ENCODE measurements around the gene SERPINE2. TPM values are rescaled to one million over a fixed set of nuclear protein-coding genes. Genes with fewer than 3 reads are reported as not detected.

SERPINE2 gene
- total RNA-seq, 1 donor from 2014 or later, result 25.1 TPM

DNA sequence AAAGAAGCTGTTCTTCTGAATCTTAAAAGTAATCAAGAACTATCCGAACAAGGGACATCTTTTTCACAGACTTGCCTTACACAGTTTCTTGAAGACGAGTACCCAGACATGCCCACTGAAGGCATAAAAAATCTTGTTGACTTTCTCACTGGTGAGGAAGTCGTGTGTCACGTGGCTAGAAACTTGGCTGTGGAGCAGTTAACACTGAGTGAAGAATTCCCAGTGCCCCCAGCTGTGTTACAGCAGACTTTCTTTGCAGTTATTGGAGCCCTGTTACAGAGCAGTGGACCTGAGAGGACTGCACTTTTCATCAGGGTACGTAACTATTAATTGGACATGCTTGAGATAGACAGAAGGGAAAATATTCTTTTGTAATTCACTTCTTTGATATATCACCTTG lies 79.4 kb downstream of the SERPINE2 start:
- DNase-seq (ENCODE audit: low spot score, unreplicated experiment), result no peak
- Mint-ChIP-seq H3K4me1 (ENCODE audit: low read depth) (peaks cover 30% of the 10 kb centered on the region), H3K4me3 (ENCODE audit: low read depth) (no peak overlapping the region), H3K36me3 (ENCODE audit: insufficient read depth) (peaks cover 9% of the 10 kb centered on the region), H3K27ac (no peak overlapping the region), H3K27me3 (peaks cover 4% of the 10 kb centered on the region), H3K9me3 (ENCODE audit: low read depth) (no peaks in the 10 kb centered on the region)
- no peak for TF ChIP-seq CTCF (IDR thresholded peaks at IDR 0.05; ENCODE audit: unreplicated experiment)

DNA sequence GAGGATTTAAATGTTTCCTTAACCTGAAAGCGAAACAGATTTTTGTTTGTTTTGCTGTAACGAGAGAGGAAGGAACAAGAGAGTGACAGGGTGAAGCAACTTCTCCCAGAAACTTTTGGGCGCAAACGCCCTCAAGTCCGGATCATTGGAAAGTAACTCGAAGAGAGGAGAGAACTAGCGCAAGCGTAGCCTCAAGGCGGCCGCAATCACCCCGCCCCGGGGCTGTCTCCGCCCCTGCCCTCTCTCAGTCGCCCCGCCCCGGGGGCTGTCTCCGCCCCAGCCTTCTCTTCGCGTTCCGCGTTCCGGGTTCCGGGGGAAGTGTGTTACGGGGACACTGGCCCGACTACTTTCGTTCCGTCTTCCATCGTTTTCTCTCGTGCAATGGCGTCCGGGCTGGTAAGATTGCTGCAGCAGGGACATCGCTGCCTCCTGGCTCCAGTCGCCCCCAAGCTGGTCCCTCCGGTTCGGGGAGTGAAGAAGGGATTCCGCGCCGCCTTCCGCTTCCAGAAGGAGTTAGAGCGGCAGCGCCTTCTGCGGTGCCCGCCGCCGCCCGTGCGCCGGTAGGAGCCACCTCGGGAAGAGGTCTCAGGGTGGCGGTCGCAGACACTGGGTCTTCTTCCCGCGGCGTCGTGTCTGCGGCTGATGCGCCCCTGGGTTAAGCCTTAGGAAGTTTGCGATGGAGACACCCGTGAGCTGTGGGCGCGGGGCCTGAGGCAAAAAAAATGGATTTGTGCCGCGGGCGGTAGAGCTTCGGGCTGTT lies 81.8 kb downstream of the SERPINE2 start, which contains the start of gene MRPL44:
TSS of gene MRPL44 (plus strand) at position 372 of the 760 bp plus-strand sequence. CDS start at position 382, 10 bp downstream.
- peak within 1 kb of the TSS; percentile 99 for H3K4me3 Mint-ChIP-seq (ENCODE audit: low read depth)
- peaks cover 4% of the 10 kb centered on the region for H3K27me3 Mint-ChIP-seq
- DNase-seq (ENCODE audit: low spot score, unreplicated experiment), result peak; percentile 91
- H3K4me1 Mint-ChIP-seq (ENCODE audit: low read depth), result peaks cover 28% of the 10 kb centered on the region
- H3K9me3 Mint-ChIP-seq (ENCODE audit: low read depth), result no peaks in the 10 kb centered on the region
- no peak for TF ChIP-seq CTCF (IDR thresholded peaks at IDR 0.05; ENCODE audit: unreplicated experiment)
- H3K27ac Mint-ChIP-seq, result peak within 1 kb of the TSS; percentile 99
- H3K36me3 Mint-ChIP-seq (ENCODE audit: insufficient read depth), result peaks cover 6% of the 10 kb centered on the region

- Mint-ChIP-seq H3K27ac (peak overlapping the region; percentile 6), H3K4me1 (ENCODE audit: low read depth) (peaks cover 28% of the 10 kb centered on the region), H3K4me3 (ENCODE audit: low read depth) (peak overlapping the region; percentile 9), H3K9me3 (ENCODE audit: low read depth) (no peaks in the 10 kb centered on the region), H3K27me3 (peaks cover 4% of the 10 kb centered on the region), H3K36me3 (ENCODE audit: insufficient read depth) (peaks cover 6% of the 10 kb centered on the region)
- DNase-seq (ENCODE audit: low spot score, unreplicated experiment), result no peak
- no peak for TF ChIP-seq CTCF (IDR thresholded peaks at IDR 0.05; ENCODE audit: unreplicated experiment)
Measured at GRCh38 chr2:223956300-223956699, 82.8 kb downstream of the SERPINE2 start.

DNA sequence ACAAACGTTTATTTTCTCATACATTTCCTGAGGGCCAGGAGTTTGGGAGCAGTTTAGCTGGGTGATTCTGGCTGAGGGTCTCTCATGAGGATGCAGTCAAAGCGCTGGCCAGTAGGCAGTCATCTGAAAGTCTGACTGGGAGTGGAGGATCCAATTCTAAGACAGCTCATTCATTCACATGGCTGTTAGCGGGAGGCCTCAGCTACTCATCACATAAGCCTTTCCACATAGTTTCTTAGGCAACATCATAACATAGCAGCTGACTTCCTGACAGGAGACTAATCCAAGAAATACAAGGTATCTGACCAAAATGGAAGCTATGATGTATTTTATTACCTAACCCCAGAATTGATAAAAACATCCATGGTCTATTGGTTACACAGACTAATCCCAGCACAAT lies 84.7 kb downstream of the SERPINE2 start:
- Mint-ChIP-seq H3K27ac (no peak overlapping the region), H3K4me3 (ENCODE audit: low read depth) (no peak overlapping the region), H3K36me3 (ENCODE audit: insufficient read depth) (no peaks in the 10 kb centered on the region), H3K4me1 (ENCODE audit: low read depth) (peaks cover 14% of the 10 kb centered on the region), H3K9me3 (ENCODE audit: low read depth) (no peaks in the 10 kb centered on the region), H3K27me3 (peaks cover 4% of the 10 kb centered on the region)
- DNase-seq (ENCODE audit: low spot score, unreplicated experiment), result no peak
- no peak for TF ChIP-seq CTCF (IDR thresholded peaks at IDR 0.05; ENCODE audit: unreplicated experiment)

GRCh38 chr2:223952280-223952968 lies 86.7 kb downstream of the SERPINE2 start:
- peaks cover 9% of the 10 kb centered on the region for H3K4me1 Mint-ChIP-seq (ENCODE audit: low read depth)
- H3K4me3 Mint-ChIP-seq (ENCODE audit: low read depth), result no peak overlapping the region
- H3K27me3 Mint-ChIP-seq, result peaks cover 4% of the 10 kb centered on the region
- no peak for TF ChIP-seq CTCF (IDR thresholded peaks at IDR 0.05; ENCODE audit: unreplicated experiment)
- no peaks in the 10 kb centered on the region for H3K36me3 Mint-ChIP-seq (ENCODE audit: insufficient read depth)
- no peak for DNase-seq (ENCODE audit: low spot score, unreplicated experiment)
- no peak overlapping the region for H3K27ac Mint-ChIP-seq
- H3K9me3 Mint-ChIP-seq (ENCODE audit: low read depth), result no peaks in the 10 kb centered on the region
